Activated CD8-positive, alpha-beta memory T cell treated with anti-CD3 and anti-CD28 coated beads, Interleukin-2, amount 50 U/mL, for 24 hours (primary cell): ENCODE measurements around the gene TMEM147.

Source experiments
- DNase-seq: peaks from one replicate; pipeline ENCODE4 v3.0.0-alpha.2; 2020; ENCODE audit errors: extremely low read depth

The TMEM147 gene

DNA sequence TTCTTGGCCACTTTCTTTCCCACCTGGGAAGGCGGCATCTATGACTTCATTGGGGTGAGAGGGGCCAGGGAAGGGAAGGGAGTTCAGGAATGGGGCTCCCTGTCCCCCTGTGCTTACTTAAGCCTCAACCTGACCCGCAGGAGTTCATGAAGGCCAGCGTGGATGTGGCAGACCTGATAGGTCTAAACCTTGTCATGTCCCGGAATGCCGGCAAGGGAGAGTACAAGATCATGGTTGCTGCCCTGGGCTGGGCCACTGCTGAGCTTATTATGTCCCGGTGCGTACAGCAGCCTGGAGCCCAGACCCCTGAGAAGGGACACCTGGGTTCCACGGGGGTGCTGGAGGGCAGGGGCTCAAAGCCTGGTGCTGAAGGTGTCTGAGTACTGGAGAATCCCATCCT is 1.1 kb downstream of the TMEM147 start:
- no peak for DNase-seq

DNA sequence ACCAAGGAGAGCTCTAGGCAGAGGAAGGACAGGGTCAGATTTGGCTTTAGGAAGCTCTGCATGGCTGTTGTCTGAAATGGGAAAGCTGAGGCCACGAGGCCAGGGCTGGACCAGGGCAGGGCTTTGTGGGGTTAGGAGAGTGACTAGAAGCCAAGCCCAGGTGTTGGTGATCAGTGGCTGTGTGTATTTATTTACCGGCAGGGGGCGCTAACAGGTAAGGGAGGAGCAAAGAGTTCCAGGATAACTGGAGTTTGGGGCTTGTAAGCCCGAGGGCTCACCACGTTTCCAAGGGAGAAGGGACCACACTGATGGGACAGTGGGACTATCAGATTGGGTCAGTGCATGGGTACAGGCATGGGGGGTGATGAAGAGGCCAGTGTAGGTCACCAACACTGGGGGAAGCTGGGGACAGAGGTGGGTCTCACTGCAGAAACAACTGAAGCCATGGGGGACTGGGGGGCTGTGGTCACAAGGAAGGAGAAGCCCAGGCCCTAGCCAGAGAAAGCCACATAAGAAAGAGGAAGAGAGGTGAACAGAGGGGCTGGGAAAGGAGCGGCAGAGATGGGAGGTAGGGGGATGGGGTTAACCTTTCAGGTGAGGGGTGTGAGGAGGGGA is 3.9 kb downstream of the TMEM147 start:
- no peak for DNase-seq

DNA sequence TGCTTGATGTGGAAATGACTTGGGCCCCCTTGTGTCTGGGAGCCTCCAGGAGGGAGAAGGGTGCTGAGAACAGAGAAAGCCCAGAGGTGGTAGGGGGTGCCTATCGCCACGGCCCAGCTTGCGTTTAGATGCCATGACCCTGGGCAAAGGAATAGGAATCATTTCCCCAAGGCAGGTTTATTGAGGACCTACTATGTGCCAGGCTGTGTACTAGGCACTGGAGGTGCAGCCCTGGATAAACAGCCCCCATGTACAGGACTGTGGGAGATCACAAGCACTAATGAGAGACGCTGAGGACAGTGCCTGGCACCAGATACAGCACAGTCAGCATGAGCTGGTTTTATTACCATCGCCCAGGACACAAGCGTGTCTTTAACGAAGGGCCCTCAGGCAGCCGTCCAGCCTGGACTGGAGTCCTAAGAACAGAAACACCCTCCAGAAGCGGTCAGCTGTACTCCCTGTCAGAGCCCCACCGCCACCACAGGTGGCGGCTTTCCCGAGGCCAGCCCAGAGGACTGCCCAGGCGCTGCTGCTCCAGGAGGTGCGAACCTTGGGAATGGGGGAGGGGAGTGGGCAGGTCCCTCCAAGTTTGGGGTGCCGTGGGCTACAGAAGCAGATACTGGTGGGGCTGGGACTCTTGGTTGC is 4.6 kb downstream of the TMEM147 start:
- DNase-seq = no peak

DNA sequence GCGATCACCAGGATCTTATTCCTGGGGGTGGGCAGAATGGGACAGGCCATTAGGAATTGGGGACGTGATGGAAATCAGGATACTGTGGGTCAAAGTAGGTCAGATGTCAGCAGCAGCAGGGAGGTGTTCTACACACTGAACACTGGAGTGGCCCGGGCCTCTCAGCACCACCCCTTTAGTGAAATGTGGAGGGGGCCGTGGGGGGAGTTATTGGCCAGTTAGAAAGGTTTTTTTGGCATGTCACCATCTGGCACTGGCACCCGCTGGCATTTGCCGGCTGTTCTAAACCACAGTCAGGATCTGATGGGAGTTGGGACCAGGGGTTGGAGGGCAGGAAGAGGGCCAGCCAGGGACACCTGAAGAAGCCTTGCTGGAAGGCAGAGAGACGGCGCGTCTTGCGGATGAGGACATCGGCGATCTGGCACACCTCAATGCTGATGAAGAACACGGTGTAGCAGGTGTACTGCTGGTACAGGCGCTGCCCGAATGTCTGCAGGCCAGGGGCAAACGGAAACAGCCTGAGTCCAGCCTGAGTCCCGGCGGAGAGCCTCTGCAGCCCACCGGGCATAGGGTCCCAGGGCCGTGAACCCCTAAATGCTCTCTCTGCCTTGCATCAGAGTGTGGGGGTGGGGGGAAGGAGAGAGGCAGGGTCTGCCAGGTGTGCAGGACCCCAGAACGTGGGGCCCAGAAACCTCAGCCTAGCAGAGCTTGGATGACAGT is 5.8 kb downstream of the TMEM147 start:
- DNase-seq = no peak

DNA sequence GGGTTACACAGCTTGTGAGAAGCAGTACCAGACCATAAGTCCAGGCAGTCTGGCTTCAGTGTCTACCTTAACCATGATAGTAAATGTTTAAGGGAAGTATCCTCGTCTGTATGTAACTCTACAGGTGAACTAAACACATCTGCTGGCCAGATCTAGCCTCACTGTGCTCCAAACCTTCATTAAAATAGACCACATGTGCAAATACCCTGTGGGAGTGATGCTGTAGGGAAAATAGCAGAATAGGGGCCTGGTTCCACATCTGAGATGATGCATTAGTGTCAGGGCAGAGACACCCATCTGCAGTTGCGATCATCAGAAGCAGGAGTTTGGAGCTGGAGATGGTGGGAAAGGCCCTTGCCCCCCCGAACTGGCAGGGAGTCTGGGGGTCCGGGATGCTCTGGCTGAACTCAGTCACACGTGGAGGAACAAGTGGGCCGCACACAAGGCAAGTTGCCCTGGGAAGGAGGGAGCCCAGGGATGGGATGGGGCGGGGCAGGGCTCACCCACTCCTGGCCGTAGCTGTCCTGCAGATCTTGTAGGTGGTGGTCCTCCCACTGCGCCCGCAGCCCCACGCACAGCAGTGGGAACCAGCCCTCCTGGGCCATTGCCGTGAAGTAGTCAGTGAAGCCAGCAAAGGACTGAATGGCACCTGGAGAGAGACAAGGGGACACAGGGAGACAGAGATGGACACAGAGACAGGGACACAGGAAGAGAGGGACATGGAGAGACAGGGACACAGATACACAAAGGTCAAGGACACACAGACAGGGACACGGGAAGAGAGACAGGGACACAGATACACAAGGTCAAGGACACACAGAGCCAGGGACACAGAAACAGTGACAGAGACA is 7.3 kb downstream of the TMEM147 start:
- no peak for DNase-seq

DNA sequence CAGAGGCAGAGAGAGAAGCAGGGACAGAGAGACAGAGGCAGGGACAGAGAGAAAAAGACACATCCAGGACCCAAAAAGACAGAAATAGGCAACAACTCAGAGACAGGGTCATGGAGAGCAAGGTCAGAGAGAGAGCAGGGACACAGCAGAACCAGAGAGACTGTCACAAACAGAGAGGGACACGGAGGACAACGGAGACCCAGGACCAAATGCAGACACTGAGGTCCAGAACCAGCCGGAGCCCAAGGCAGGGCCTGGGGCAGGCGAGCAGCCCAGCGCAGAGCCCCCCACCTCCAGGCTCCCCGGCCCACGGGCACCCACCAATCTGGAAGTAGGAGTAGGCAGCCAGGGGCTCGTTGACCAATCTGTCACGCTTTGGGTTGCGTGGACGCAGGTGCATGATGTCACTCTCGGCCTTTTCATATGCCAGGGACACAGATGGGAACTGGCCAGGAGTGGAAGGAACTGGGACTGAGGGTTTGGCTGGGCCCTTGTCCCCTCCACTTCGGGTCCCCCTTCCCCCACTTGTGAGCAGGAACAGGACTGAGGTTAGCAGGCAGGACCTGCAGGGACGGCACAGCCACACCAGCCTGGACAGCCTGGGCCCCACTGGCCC is 8.1 kb downstream of the TMEM147 start:
- DNase-seq = no peak

DNA sequence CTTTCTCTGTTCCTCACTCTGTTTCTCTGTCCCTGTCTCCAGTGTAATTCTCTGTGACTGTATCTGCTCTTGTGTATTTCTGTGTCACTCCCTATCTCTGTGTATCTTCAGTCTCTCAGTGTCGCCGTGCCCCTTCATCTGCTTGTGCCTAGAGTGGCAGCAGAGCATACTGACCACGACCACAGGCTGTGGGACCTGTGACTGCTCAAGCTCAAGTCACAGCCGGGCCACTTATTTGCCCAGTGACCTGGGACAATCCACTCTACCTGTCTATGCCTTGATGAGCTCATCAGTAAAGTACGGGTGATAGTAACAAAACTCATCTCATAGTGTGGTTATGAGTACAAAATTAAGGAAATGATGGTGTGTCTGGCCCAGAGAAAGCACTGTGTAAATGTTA is 8.7 kb downstream of the TMEM147 start:
- no peak for DNase-seq

DNA sequence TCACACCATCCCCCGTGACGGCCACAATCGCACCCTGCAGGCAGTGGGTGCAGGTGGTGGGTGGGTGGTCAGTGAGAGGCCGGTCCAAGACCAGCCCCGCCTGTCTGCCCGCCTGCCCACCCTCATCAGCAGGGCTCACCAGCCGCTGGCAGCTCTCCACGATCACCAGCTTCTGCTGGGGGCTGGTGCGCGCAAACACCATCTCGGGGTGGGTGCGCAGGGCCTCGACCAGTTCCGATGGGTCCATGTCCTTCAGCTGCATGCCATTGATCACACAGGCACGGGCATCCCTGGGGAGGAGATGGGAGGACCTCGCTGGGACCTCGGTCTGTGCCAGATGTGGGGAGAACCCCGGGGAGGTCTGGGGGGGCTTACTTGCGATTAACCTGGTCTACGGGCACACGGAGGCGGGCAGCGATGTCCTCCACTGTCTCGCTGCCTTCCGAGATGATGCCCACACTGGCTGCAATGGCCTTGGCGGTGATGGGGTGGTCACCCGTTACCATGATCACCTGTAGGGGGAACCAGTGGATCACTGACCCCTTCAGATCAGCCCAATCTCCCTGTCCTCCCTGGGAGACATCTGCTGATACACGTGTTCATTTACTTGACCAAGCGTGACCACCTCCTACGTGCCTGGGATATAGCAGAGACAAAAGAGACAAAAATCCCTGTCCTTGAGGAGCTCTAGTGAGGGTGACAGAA is 10.0 kb downstream of the TMEM147 start:
- DNase-seq = no peak

DNA sequence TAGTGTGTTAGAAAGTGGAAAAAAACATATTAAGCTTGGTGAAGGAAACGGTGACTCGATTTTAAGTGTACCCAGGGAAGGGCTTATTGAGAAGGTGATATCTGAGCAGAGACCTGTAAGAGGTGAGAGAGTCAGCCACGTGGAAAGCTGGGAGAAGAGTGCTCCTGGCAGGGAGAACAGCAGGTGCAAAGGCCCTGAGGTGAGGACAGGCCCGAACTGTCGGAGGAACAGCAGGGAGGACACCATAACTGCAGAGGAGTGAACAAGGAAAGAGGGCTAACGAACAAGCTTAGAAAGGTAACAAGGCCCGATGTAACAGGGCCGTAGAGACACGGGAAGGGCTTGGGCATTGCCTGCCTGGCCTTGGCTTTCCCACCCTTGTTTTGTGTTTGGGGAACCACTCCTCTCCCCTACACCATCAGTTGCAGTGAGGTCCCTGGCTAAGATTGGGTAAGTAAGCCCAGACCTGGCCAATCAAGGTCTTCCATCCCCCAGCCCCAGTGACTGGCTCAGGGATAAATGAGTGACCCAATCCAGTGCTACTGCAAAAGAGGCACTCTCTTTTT is 10.7 kb downstream of the TMEM147 start:
- no peak for DNase-seq

DNA sequence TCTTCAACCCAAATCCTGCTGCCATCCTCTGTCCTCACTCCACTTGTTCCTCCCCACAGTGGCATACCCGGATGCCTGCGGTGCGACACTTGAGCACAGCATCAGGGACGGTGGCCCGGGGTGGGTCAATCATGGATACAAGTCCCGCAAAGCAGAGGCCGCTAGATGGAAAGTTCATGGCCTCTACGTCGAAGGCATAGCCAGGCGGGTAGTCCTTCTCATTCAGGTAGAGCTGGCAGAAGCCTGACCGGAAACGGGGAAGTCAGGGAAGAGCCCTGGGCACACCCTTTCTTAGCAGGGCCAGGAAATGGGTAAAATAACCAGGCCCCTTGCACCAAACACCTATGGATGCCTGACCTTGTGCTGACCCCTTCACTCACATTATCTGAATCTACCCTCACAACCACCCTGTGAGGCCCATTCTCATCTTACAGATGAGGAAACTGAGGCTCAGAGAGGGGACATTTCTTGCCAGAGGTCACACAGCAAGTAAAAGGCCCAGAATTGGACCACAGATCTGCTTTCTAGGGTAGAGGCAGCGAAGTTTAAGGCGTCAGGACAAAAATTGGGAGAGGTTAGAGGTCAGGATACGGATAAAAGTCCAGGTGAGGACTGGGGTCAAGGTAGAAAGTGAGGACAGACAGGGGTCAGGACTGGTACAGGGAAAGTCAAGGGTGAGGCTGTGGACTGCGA is 11.6 kb downstream of the TMEM147 start:
- DNase-seq = no peak

DNA sequence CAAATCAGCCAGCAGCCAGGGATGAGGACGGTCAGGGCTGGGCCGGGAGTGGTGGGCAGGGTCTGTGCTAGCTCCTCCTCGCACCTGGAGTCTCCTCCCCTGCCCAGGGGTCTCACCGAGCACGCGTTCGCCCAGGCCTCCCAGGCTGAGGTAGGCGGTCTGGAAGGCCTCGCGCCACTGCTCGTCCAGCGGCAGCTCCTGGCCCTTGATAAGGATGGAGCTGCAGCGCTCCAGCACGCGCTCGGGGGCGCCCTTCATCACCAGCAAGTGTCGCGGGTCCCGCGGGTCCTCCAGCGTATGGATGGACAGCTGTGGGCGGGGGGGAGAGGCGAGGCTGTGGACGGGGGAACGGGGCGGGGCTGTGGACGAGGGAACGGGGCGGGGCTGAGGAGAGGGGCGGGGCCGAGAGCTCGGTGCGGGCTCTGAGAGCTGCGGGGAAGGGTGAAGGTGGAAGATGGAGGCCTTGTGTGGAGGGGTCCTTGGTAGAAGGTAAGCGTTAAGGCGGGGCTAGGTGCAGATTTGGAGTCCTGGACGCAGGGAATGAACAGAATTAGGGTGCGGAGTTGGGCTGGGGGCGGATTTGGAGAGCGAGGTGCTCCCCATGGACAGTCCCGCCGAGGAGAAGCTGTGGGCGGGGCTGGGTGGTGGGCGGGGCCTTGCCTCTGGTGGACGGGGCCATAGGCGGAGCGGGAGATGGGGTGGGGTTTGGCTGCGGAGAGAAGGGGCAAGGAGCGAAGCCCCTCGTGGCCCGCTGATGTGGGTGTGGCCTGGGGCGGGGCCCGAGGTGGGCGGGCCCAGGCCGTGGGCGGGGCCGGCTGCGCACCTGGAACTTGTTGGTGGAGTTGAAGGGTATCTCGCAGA is 12.3 kb downstream of the TMEM147 start:
- no peak for DNase-seq

DNA sequence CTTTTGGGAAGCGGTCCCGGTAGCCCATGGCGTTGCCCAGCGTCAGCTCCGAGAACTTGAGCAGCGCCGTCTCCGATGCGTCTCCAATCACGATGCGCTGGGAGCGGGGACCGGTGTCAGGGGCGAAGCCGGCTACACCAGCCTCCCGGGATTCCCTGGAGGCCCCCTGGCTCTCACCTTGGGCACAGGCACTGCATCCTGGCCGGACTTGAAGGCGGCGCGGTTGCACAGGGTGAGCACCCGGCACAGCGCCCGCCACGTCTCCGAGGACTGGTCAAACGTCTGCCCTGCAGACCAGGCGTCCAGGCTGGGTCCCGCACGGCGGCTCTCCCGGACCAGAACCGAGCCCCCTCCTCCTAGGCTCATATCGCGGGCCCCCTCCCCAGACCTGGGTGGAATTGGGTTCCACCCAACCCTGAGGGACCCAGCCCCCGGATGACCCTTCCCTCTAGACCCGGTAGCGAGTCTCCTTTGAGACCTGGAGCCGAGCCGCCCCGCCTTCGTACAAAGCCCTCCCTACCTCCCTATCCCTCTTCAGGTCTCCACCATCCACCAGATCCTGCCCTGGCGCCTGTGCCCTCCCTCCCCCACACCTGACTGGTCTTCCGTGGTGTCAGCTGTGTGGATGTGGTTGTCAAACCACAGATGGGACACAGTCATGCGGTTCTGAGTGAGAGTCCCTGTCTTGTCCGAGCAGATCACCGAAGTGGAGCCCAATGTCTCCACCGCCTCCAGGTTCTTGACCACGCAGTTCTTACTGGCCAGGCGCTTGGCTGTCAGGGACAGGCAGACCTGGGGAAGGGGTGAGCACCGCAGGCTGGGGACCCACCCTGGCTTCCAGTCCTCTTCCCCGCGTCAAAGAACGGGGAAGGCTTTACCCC is 13.2 kb downstream of the TMEM147 start:
- DNase-seq = no peak

DNA sequence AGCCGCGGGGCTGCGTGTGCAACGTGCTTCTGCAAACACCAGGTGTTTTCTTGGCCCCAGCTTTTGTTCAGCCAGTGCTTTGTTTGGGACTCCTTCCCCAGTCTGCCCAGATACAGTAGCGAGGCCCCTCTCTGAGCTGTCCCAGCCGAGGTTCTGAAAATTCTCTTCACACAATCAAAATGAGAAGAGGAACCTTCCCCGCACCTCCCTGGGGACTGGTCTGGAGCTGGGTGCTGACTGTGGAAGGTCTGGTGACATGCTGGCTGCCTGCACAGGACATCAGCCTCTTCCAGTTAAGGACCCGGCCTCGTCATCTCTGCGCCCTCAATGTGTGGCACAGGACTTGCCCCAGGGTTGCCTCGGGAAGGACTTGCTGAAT is 13.8 kb downstream of the TMEM147 start:
- DNase-seq = no peak

DNA sequence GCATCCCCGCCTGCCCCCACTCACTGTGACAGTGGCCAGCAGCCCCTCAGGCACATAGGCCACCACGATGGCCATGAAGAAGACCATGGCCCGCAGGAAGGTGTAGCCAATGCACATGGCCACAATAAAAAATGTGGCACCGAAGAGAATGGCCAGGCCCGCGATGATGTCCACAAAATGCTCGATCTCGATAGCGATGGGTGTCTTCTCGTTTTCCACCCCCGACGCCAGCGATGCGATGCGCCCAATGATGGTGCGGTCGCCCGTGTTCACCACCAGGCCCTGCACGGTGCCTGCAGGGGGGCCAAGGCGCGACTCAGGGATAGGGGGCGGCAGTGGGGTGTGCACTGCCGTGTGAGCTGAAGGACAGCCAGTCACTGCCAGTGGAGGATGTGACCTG is 14.4 kb downstream of the TMEM147 start:
- no peak for DNase-seq

DNA sequence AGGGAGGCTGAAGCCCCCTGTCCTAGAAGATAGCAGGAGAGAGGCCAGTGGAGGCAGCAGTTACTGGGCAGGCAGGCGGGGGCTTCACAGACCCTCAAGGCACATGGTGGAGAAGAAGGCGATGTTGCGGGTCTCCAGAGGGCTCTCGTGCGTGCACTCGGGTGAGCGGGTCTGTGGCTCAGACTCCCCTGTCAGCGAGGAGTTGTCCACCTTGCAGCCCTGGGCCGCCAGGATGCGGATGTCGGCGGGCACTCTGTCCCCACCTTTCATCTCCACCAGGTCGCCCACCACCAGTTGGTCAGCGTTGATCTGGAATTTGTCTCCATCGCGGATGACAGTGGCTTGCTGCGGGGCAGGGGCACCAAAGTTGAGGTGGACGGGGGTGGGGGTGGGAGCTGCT is 14.8 kb downstream of the TMEM147 start:
- no peak for DNase-seq

DNA sequence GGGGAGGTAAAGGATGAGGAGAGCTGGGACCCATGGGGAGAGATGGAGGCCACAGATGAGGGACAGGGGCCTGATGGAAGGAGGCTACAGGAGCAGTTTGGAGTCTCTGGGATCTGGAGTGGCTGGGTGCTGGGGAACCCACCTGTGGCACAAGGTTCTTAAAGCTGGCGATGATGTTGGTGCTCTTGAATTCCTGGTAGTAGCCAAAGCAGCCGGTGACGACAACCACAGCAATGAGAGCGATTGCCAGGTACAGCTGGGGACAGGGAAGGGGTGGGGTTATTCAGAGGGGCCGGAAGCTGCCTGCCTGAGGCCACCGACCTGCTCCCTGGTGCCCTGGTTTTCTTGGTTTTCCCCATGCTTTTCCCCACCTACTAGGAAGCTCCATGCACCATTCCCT is 15.3 kb downstream of the TMEM147 start:
- no peak for DNase-seq

DNA sequence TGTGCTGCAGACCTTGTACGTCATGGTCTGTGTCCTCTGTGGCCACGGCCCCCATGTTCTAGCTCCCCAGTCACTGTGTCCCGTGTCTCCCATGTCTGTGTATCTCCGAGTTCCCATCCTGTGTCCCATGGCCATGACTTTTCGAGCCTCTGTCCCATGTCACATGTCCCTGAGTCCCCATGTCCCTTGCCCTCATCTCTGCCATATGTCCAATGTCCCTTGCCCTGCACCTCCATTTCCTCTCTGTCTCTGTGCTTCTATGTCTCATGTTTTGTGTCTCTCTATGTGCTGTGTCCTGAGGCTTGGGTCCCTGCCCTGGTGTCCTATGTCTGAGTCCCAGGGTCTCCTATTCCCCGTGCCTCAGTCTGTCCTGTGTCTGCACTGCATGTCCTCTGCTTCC is 16.0 kb downstream of the TMEM147 start:
- no peak for DNase-seq

DNA sequence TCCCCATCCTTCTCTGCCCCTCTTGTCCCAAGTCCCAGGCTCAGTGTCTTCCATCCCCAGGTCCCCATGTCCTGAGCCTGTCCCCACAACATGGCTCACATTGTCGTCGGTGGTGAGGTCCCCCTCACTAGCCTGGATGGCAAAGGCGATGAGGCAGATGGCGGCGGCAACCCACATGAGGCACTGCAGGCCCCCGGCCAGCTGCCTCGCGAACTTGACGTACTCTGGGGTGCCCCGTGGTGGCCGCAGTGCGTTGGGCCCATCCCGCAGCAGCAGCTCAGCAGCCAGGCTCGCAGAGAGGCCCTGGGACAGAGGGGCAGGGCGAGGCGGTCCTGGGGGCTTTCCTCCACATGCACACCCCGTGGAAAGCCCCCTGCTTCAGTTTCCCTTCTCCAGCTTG is 16.9 kb downstream of the TMEM147 start:
- no peak for DNase-seq
